ENCODE measurements around the gene CD52. TPM values are rescaled to one million over a fixed set of nuclear protein-coding genes. Genes with fewer than 3 reads are reported as not detected.

The CD52 gene
- total RNA-seq, 1 donor from 2014 or later, result 2.8 TPM

DNA sequence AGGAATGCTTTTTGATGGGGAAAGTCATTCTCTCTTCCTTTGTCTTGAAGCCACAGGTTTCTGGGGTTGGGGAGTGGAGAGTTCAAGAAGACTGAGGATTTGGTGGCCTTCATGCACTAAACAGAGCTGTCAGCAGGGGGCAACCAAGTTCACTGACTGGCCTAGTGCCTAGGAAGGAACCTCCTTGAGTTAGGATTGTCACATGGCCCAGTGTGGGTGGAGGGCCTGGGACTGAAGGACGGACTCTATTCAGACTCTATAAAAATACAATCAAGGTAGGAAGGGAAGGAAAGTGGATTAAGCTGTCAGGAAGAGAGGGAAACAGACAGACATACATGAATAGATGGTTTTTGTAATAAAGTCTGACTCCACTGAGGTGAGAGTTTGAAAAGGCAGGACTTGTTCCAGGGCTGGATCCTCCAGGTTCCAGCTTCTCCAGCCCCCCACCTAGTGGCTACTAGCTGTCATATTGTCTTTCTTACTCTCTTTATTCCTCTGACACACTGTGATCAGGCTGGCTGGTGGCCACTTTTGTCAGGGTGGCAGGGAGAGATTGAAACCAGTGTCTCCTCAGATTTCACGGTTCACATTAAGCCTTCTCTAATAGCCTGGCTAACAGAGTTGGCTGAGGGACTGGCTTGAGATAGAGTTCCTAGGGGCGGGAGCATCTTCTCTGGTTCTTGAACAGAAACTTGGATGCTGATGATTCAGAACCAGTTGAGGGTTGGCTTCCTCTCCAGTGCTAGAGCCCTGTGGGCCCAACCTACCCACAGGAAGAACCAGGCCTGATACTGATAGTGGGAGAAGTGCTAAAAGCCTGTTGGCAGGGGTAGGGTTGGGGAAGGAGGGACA lies 42.0 kb upstream of the CD52 start:
- H3K36me3 Mint-ChIP-seq (ENCODE audit: unreplicated experiment), result peaks cover 4% of the 10 kb centered on the region
- H3K4me1 Mint-ChIP-seq (ENCODE audit: low read depth, unreplicated experiment), result peaks cover 26% of the 10 kb centered on the region
- no peaks in the 10 kb centered on the region for H3K9me3 Mint-ChIP-seq (ENCODE audit: unreplicated experiment)
- TF ChIP-seq, protein P1, sequence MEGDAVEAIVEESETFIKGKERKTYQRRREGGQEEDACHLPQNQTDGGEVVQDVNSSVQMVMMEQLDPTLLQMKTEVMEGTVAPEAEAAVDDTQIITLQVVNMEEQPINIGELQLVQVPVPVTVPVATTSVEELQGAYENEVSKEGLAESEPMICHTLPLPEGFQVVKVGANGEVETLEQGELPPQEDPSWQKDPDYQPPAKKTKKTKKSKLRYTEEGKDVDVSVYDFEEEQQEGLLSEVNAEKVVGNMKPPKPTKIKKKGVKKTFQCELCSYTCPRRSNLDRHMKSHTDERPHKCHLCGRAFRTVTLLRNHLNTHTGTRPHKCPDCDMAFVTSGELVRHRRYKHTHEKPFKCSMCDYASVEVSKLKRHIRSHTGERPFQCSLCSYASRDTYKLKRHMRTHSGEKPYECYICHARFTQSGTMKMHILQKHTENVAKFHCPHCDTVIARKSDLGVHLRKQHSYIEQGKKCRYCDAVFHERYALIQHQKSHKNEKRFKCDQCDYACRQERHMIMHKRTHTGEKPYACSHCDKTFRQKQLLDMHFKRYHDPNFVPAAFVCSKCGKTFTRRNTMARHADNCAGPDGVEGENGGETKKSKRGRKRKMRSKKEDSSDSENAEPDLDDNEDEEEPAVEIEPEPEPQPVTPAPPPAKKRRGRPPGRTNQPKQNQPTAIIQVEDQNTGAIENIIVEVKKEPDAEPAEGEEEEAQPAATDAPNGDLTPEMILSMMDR (IDR thresholded peaks at IDR 0.05; ENCODE audit: partially characterized antibody, unreplicated experiment), result peak; percentile 90
- H3K27me3 Mint-ChIP-seq (ENCODE audit: unreplicated experiment), result peaks cover 5% of the 10 kb centered on the region
- H3K4me3 Mint-ChIP-seq (ENCODE audit: unreplicated experiment), result peak overlapping the region; percentile 31
- peak overlapping the region; percentile 12 for H3K27ac Mint-ChIP-seq (ENCODE audit: unreplicated experiment)
- peak; percentile 81 for DNase-seq

GRCh38 chr1:26276432-26276838 lies 41.3 kb upstream of the CD52 start:
- H3K4me1 Mint-ChIP-seq (ENCODE audit: low read depth, unreplicated experiment), result peaks cover 31% of the 10 kb centered on the region
- no peak for DNase-seq

GRCh38 chr1:26277261-26277661 lies 40.5 kb upstream of the CD52 start:
- DNase-seq, result no peak
- H3K36me3 Mint-ChIP-seq (ENCODE audit: unreplicated experiment), result peaks cover under 1% of the 10 kb centered on the region
- no peak overlapping the region for H3K4me3 Mint-ChIP-seq (ENCODE audit: unreplicated experiment)
- H3K4me1 Mint-ChIP-seq (ENCODE audit: low read depth, unreplicated experiment), result peaks cover 37% of the 10 kb centered on the region
- peaks cover 12% of the 10 kb centered on the region for H3K27me3 Mint-ChIP-seq (ENCODE audit: unreplicated experiment)
- peaks cover 2% of the 10 kb centered on the region for H3K9me3 Mint-ChIP-seq (ENCODE audit: unreplicated experiment)
- TF ChIP-seq, protein P1 (IDR thresholded peaks at IDR 0.05; ENCODE audit: partially characterized antibody, unreplicated experiment), result no peak
- no peak overlapping the region for H3K27ac Mint-ChIP-seq (ENCODE audit: unreplicated experiment)

More at GRCh38 chr1:26276432-26276838, 41.3 kb upstream of the CD52 start:
- no peak overlapping the region for H3K27ac Mint-ChIP-seq (ENCODE audit: unreplicated experiment)
- peaks cover 2% of the 10 kb centered on the region for H3K9me3 Mint-ChIP-seq (ENCODE audit: unreplicated experiment)
- peaks cover 4% of the 10 kb centered on the region for H3K36me3 Mint-ChIP-seq (ENCODE audit: unreplicated experiment)
- TF ChIP-seq, protein P1 (IDR thresholded peaks at IDR 0.05; ENCODE audit: partially characterized antibody, unreplicated experiment), result no peak
- H3K27me3 Mint-ChIP-seq (ENCODE audit: unreplicated experiment), result peaks cover 10% of the 10 kb centered on the region
- no peak overlapping the region for H3K4me3 Mint-ChIP-seq (ENCODE audit: unreplicated experiment)

DNA sequence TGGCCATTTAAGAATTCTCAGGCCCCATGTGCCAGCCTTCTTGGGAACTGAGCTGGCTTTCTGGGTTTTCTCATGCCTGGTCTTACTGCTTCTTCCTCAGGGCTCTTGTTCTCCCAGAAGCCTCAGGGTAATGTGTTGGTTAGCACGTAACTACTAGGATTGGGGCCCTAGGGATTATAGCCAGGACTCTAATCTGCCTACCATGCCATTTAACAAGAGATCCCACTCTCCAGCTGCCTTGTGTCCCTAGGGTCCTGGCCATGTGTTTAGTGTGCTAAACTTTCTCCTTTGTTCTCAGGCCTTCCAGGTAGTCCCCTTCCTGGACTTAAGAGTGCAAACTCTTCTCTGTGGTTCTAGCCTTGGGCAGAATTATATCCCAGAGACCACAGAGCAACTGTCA lies 40.0 kb upstream of the CD52 start:
- Mint-ChIP-seq H3K4me1 (ENCODE audit: low read depth, unreplicated experiment) (peaks cover 41% of the 10 kb centered on the region), H3K4me3 (ENCODE audit: unreplicated experiment) (peak overlapping the region; percentile 70), H3K36me3 (ENCODE audit: unreplicated experiment) (no peaks in the 10 kb centered on the region), H3K27ac (ENCODE audit: unreplicated experiment) (peak overlapping the region; percentile 97), H3K27me3 (ENCODE audit: unreplicated experiment) (peaks cover 12% of the 10 kb centered on the region), H3K9me3 (ENCODE audit: unreplicated experiment) (peaks cover 2% of the 10 kb centered on the region)
- TF ChIP-seq, protein P1 (IDR thresholded peaks at IDR 0.05; ENCODE audit: partially characterized antibody, unreplicated experiment), result no peak
- no peak for DNase-seq

DNA sequence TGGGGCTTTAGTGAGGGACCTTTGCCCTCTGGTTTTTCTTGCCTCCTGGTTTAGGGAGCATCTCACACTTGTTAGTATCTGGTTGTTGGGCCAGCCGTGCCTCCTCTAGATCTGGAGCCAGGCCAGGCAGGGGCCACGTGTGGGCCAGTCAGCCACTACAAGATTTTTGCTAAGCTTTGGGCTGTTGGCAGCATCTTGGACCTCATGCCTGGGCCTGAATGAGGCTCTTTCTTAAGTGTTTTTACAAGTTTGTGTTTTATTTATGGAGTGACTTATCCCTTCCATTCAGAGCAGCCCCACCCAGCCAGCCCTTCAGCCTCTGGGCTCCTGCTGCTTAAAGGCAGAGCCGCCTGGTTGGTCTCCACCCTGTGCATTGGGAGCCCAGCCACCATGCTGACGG lies 39.5 kb upstream of the CD52 start:
- no peak for DNase-seq
- TF ChIP-seq, protein P1 (IDR thresholded peaks at IDR 0.05; ENCODE audit: partially characterized antibody, unreplicated experiment), result no peak
- Mint-ChIP-seq H3K27me3 (ENCODE audit: unreplicated experiment) (peaks cover 12% of the 10 kb centered on the region), H3K27ac (ENCODE audit: unreplicated experiment) (peak overlapping the region; percentile 97), H3K9me3 (ENCODE audit: unreplicated experiment) (peaks cover 4% of the 10 kb centered on the region), H3K4me1 (ENCODE audit: low read depth, unreplicated experiment) (peaks cover 45% of the 10 kb centered on the region), H3K36me3 (ENCODE audit: unreplicated experiment) (no peaks in the 10 kb centered on the region), H3K4me3 (ENCODE audit: unreplicated experiment) (peak overlapping the region; percentile 70)

Data from glutamatergic neuron (in vitro differentiated cells).